IMR-90 (cell line): ENCODE results near the gene TNFRSF21. TPM values are rescaled to one million over a fixed set of nuclear protein-coding genes. Genes with fewer than 3 reads are reported as not detected.

Experiments used
- ATAC-seq: fragments of 200-7000 bp; cut with Tn5 transposase; 2 replicates; pipeline ENCODE4 v1.9.1; 2020; ENCODE audit warnings: low read depth, mild to moderate bottlenecking, moderate library complexity
- BruUV-seq: library from RNA; stranded (reverse); fragments of 400-500 nt; replicated peaks from 2 replicates; lab custom pipeline; 2021; lab: Mats Ljungman, UMichigan
- CTCF ChIA-PET: fragments of 300-600 bp; formaldehyde crosslinking; extraction: SDS; loops from one replicate; lab custom pipeline; 2021; ENCODE audit warnings: antibody characterized with exemption; lab: Yijun Ruan, JAX
- POLR2A ChIA-PET: fragments of 300-600 bp; sonication (Branson Sonifier 250); formaldehyde crosslinking; loops from one replicate; lab custom pipeline; 2022; ENCODE audit warnings: antibody characterized with exemption; ENCODE audit not compliant: unreplicated experiment; lab: Charles Lee
- DNase-seq: peaks from one replicate; pipeline ENCODE4 v3.0.0; 2013
- H2AFZ ChIP-seq: replicated peaks from 2 replicates; pipeline ENCODE3; 2013; ENCODE audit warnings: low read length, mild to moderate bottlenecking; ENCODE audit not compliant: poor library complexity
- H2AK5ac ChIP-seq: 2 replicates; pipeline ENCODE4 v1.6.1; 2013; ENCODE audit warnings: low read depth, low read length, inconsistent platforms
- H2AK9ac ChIP-seq: replicated peaks from 2 replicates; pipeline ENCODE3; 2013; ENCODE audit warnings: mild to moderate bottlenecking, low read depth, low read length, moderate library complexity; ENCODE audit not compliant: poor library complexity
- H2BK120ac ChIP-seq: 2 replicates; pipeline ENCODE4 v1.6.1; 2013; ENCODE audit warnings: low read depth, low read length, inconsistent platforms
- H2BK15ac ChIP-seq: 3 replicates; pipeline ENCODE4 v1.6.1; 2013; ENCODE audit warnings: low read depth, low read length, inconsistent platforms
- H2BK20ac ChIP-seq: 2 replicates; pipeline ENCODE4 v1.6.1; 2013; ENCODE audit warnings: low read depth, mild to moderate bottlenecking, inconsistent platforms, low read length, moderate library complexity
- H2BK5ac ChIP-seq: 2 replicates; pipeline ENCODE4 v1.6.1; 2013; ENCODE audit warnings: mild to moderate bottlenecking, low read depth, low read length, inconsistent platforms; ENCODE audit not compliant: poor library complexity, severe bottlenecking
- H3K14ac ChIP-seq: replicated peaks from 2 replicates; pipeline ENCODE4 v1.6.1; 2013; ENCODE audit warnings: low read depth, low read length, inconsistent platforms
- H3K18ac ChIP-seq: 2 replicates; pipeline ENCODE4 v1.6.1; 2013; ENCODE audit warnings: low read depth, low read length, control low read depth
- H3K23ac ChIP-seq: 2 replicates; pipeline ENCODE4 v1.6.1; 2013; ENCODE audit warnings: low read depth, low read length, inconsistent platforms
- H3K27ac ChIP-seq: 2 replicates; pipeline ENCODE4 v1.5.1; 2013; ENCODE audit warnings: mild to moderate bottlenecking, control low read depth, low read length; ENCODE audit not compliant: insufficient read depth
- H3K27me3 ChIP-seq: 2 replicates; pipeline ENCODE4 v1.6.1; 2013; ENCODE audit warnings: low read length; ENCODE audit not compliant: control insufficient read depth, insufficient read depth
- H3K36me3 ChIP-seq: 2 replicates; pipeline ENCODE4 v1.6.1; 2013; ENCODE audit warnings: low read length, mixed read lengths; ENCODE audit not compliant: control insufficient read depth, insufficient read depth
- H3K4ac ChIP-seq: 2 replicates; pipeline ENCODE4 v1.6.1; 2013; ENCODE audit warnings: low read depth, low read length, inconsistent platforms
- H3K4me1 ChIP-seq: 2 replicates; pipeline ENCODE4 v1.6.1; 2013; ENCODE audit warnings: low read length, mixed read lengths; ENCODE audit not compliant: control insufficient read depth, insufficient read depth
- H3K4me2 ChIP-seq: 2 replicates; pipeline ENCODE4 v1.6.1; 2013; ENCODE audit warnings: low read depth, mild to moderate bottlenecking, control low read depth, low read length, moderate library complexity
- H3K4me3 ChIP-seq: 2 replicates; pipeline ENCODE4 v1.5.1; 2013; ENCODE audit warnings: low read depth, mild to moderate bottlenecking, control low read depth, low read length, moderate library complexity; ENCODE audit not compliant: insufficient read depth
- H3K56ac ChIP-seq: 2 replicates; pipeline ENCODE4 v1.6.1; 2013; ENCODE audit warnings: low read length, inconsistent platforms; ENCODE audit not compliant: insufficient read depth; ENCODE audit errors: extremely low read depth
- H3K79me1 ChIP-seq, 2 experiments: 2 replicates each; pipeline ENCODE4 v1.6.1; 2013; ENCODE audit warnings: low read length in 2 of 2, inconsistent platforms in 1 of 2, low read depth in 1 of 2
- H3K9ac ChIP-seq: 2 replicates; pipeline ENCODE4 v1.6.1; 2013; ENCODE audit warnings: low read depth, low read length, control low read depth
- H3K9me1 ChIP-seq: 2 replicates; pipeline ENCODE4 v1.6.1; 2013; ENCODE audit warnings: low read length, inconsistent platforms; ENCODE audit not compliant: insufficient read depth
- H3K9me3 ChIP-seq: 2 replicates; pipeline ENCODE4 v1.6.1; 2013; ENCODE audit warnings: low read length; ENCODE audit not compliant: control insufficient read depth, insufficient read depth
- H4K20me1 ChIP-seq: 2 replicates; pipeline ENCODE4 v1.6.1; 2013; ENCODE audit warnings: low read length, inconsistent platforms; ENCODE audit not compliant: insufficient read depth
- H4K5ac ChIP-seq: 2 replicates; pipeline ENCODE4 v1.6.1; 2013; ENCODE audit warnings: mild to moderate bottlenecking, low read depth, low read length, control low read depth
- H4K8ac ChIP-seq, 2 experiments: 2 replicates each; pipeline ENCODE4 v1.6.1; 2013; ENCODE audit warnings: low read depth in 2 of 2, low read length in 2 of 2, control low read depth in 1 of 2, inconsistent platforms in 1 of 2
- H4K91ac ChIP-seq: 2 replicates; pipeline ENCODE4 v1.6.1; 2013; ENCODE audit warnings: low read depth, low read length, inconsistent platforms; ENCODE audit not compliant: insufficient read depth
- MAFK ChIP-seq: IDR thresholded peaks from 2 replicates; pipeline ENCODE4 v1.6.1; 2012; ENCODE audit warnings: low read depth, low read length, improper control_type of control experiment
- NFE2L2 ChIP-seq: fragments of 150-350 bp; IDR thresholded peaks from 2 replicates; pipeline ENCODE4 v1.6.1; 2016; ENCODE audit warnings: low read depth, mild to moderate bottlenecking, low read length
- RFX5 ChIP-seq: IDR thresholded peaks from 2 replicates; pipeline ENCODE4 v1.8.0; 2012; ENCODE audit warnings: low read depth, mild to moderate bottlenecking, low read length, moderate library complexity
- WGBS, 2 experiments: methylation state at CpG; one replicate each; pipeline versions ENCODE4 v1.1.5 to v1.1.7; 2013; ENCODE audit warnings: missing lambda C conversion rate in 2 of 2; ENCODE audit not compliant: insufficient read length in 1 of 2; ENCODE audit errors: extremely low coverage in 2 of 2; 5-methylcytosine and 5-hydroxymethylcytosine counted together
- dilution Hi-C: fragments of 300-500 bp; cut with HindIII; formaldehyde crosslinking; loops from one replicate; pipeline ENCODE4 v1.14.3; 2018; ENCODE audit warnings: low sequenced_read_pairs; ENCODE audit not compliant: unreplicated experiment
- in situ Hi-C: fragments of 300-500 bp; cut with MboI; formaldehyde crosslinking; loops from 3 replicates; pipeline ENCODE4 v1.14.3; 2019; ENCODE audit warnings: low sequenced_read_pairs, inconsistent platforms, mixed read lengths
- intact Hi-C: fragments of 100-400 bp; cut with micrococcal nuclease; formaldehyde crosslinking; loops from 2 replicates; pipeline ENCODE4 v1.10.0; 2022
- polyA plus RNA-seq, 3 experiments: library from polyadenylated mRNA; depleted of rRNA; stranded (reverse); fragments of >200 nt; gene quantifications; 2 replicates each; pipeline ENCODE4 v1.2.3, GENCODE V29; 2012; ENCODE audit warnings: low replicate concordance in 1 of 3
- total RNA-seq: library from RNA; depleted of rRNA; stranded (reverse); fragments of >200 nt; gene quantifications from 2 replicates; pipeline ENCODE4 v1.2.3, GENCODE V29; 2012
- TF ChIP-seq, protein P1 (sequence below): conservative IDR thresholded peaks from 2 replicates; pipeline ENCODE4 v1.5.1; 2012; ENCODE audit warnings: mild to moderate bottlenecking, low read depth, low read length, improper control_type of control experiment
- TF ChIP-seq, protein P2 (sequence below): fragments of 150-350 bp; IDR thresholded peaks from 2 replicates; pipeline ENCODE4 v1.6.1; 2017; ENCODE audit warnings: mild to moderate bottlenecking, antibody characterized with exemption, low read length, low read depth

The TNFRSF21 gene
- total and polyA plus RNA-seq, 2 of the 4 experiments (the other 2 are of a cell fraction), result 2.9 to 6.9 TPM

DNA sequence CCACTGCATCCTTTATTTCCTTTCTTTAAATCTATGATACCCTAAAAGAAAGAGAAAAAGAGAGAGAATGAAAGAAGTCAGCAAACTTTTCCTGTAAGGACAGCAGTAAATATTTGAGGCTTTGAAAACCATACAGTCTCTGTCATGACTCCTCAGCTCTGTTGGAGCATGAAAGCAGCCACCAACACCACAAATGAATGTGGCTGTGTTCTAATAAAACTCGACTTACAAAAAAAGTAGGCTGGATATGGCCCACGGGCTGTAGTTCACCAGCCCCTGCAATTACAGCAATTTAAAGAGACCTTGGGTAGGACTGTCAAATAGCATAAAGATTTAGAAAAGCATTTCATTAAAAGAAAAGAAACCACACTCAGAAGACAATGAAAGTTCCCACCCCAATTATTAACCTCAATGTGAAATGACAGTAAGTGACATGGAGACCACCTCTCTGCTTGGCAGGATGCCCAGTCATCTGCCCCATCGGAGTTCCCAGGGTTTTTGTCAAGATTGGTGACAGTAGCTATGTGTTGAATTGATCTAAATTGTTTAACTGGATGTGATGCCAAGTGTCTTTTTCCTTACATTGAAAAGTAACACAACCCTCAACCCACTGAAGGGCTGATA, 50.9 kb downstream of the TNFRSF21 start:
- H3K14ac ChIP-seq, result no peak overlapping the region
- no peak overlapping the region for H2BK15ac ChIP-seq
- no peak overlapping the region for H2AK5ac ChIP-seq
- H4K20me1 ChIP-seq, result no peaks in the 10 kb centered on the region
- H3K79me1 ChIP-seq, result peaks cover 0 to 5% of the 10 kb centered on the region in 2 experiments; a peak in 2 of 4 replicates
- peaks cover 2% of the 10 kb centered on the region; the same call in 1 of the 2 replicates for H3K4me1 ChIP-seq
- no TSS peak for BruUV-seq
- peaks cover 2% of the 10 kb centered on the region; the same call in 1 of the 2 replicates for H3K36me3 ChIP-seq
- dilution Hi-C loops, result no loop called here
- no peak overlapping the region for H2BK20ac ChIP-seq
- H3K56ac ChIP-seq, result no peak overlapping the region
- no peak overlapping the region for H4K5ac ChIP-seq
- H2AFZ ChIP-seq, result no peak overlapping the region
- no peaks in the 10 kb centered on the region for H3K27me3 ChIP-seq
- intact Hi-C loops, result loop anchor here (5.0 kb wide), 1 partner anchor 48 kb away; the partner anchor contains the start of gene TNFRSF21
- no peaks in the 10 kb centered on the region for H3K9me3 ChIP-seq
- no peak overlapping the region for H2BK5ac ChIP-seq
- peaks cover 3% of the 10 kb centered on the region; the same call in 1 of the 2 replicates for H3K9me1 ChIP-seq
- H2AK9ac ChIP-seq, result no peak overlapping the region
- TF ChIP-seq, protein P1, sequence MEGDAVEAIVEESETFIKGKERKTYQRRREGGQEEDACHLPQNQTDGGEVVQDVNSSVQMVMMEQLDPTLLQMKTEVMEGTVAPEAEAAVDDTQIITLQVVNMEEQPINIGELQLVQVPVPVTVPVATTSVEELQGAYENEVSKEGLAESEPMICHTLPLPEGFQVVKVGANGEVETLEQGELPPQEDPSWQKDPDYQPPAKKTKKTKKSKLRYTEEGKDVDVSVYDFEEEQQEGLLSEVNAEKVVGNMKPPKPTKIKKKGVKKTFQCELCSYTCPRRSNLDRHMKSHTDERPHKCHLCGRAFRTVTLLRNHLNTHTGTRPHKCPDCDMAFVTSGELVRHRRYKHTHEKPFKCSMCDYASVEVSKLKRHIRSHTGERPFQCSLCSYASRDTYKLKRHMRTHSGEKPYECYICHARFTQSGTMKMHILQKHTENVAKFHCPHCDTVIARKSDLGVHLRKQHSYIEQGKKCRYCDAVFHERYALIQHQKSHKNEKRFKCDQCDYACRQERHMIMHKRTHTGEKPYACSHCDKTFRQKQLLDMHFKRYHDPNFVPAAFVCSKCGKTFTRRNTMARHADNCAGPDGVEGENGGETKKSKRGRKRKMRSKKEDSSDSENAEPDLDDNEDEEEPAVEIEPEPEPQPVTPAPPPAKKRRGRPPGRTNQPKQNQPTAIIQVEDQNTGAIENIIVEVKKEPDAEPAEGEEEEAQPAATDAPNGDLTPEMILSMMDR, result no peak
- TF ChIP-seq, protein P2, sequence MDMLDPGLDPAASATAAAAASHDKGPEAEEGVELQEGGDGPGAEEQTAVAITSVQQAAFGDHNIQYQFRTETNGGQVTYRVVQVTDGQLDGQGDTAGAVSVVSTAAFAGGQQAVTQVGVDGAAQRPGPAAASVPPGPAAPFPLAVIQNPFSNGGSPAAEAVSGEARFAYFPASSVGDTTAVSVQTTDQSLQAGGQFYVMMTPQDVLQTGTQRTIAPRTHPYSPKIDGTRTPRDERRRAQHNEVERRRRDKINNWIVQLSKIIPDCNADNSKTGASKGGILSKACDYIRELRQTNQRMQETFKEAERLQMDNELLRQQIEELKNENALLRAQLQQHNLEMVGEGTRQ, result no peak
- TF ChIP-seq RFX5, result no peak
- no peak for TF ChIP-seq NFE2L2
- TF ChIP-seq MAFK, result no peak
- no peak overlapping the region for H4K8ac ChIP-seq
- WGBS, 2 experiments, result no CpG with 5 or more reads among the region's 3 CpGs
- H4K91ac ChIP-seq, result no peak overlapping the region
- no peak overlapping the region for H3K23ac ChIP-seq
- ChIA-PET CTCF (interaction anchor here (0.6 kb wide), 1 partner anchor 10 kb away, joined by 3 read pairs; no protein-coding TSS in a partner anchor), POLR2A (no interaction called here)
- H3K9ac ChIP-seq, result no peak overlapping the region
- ATAC-seq (no peak), DNase-seq (no peak)
- in situ Hi-C loops, result no loop called here
- H3K27ac ChIP-seq, result no peak overlapping the region
- H3K4me3 ChIP-seq, result no peak overlapping the region
- H3K18ac ChIP-seq, result no peak overlapping the region
- no peak overlapping the region for H3K4ac ChIP-seq
- H3K4me2 ChIP-seq, result no peak overlapping the region
- H2BK120ac ChIP-seq, result no peak overlapping the region
